Measurements from ENCODE around the gene OPN1MW3. TPM values are rescaled to one million over a fixed set of nuclear protein-coding genes. Genes with fewer than 3 reads are reported as not detected.
"Not testable (repeated sequence)": the region's sequence is repeated elsewhere in the genome, so short reads cannot be mapped to it uniquely, and the experiment has no call there.

OPN1MW3 gene
- total RNA-seq, 4 donors from 2014 or later = not detected

DNA sequence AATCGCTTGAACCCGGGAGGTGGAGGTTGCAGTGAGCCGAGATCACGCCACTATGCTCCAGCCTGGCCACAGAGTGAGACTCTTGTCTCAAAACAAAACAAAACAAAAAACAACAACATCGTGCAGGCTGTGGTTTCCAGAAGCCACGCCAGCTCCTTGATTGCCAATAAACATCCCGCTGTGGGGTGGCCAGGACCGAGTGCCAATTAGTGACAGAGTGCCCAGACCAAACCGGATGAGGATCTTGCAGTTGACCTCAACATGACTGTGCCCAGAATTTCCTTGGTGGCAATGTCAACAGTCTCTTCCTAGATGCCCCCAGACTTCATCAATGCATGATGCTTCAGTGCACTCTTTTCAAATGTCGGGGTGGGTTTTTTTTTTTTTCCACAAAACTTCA lies 1.3 kb downstream of the OPN1MW3 start:
- WGBS, 2 donors = no CpG with 5 or more reads among the region's 10 CpGs
- not testable (repeated sequence) for H3K4me1 ChIP-seq; H3K36me3 ChIP-seq; H3K9me3 ChIP-seq; H3K4me3 ChIP-seq; H3K27me3 ChIP-seq; H3K27ac ChIP-seq; DNase-seq (ENCODE audit: low spot score in 2 of 2)

DNA sequence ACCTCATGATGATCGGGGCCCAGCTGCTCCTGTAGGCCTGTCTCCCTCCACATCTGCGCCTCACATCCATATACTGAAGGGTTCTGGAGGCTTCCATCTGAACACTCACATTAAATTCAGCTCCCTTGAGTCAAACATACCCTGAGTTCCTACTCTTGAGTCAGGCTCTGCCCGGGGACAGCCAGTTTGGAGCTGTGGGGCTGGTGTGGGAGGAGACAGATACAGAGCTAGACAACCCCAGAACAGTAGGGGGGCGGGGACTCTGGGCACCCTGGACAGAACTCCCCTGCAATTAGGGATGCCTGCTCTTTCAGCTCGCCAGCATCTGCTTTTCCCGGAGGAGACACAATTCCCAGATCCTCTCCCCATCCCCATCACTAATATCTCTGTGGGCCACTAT lies 5.7 kb downstream of the OPN1MW3 start:
- WGBS, 2 donors = no CpG with 5 or more reads among the region's 6 CpGs
- H3K36me3 ChIP-seq; H3K9me3 ChIP-seq; H3K4me3 ChIP-seq; DNase-seq (ENCODE audit: low spot score in 2 of 2); H3K27me3 ChIP-seq; H3K27ac ChIP-seq; H3K4me1 ChIP-seq: not testable (repeated sequence)

DNA sequence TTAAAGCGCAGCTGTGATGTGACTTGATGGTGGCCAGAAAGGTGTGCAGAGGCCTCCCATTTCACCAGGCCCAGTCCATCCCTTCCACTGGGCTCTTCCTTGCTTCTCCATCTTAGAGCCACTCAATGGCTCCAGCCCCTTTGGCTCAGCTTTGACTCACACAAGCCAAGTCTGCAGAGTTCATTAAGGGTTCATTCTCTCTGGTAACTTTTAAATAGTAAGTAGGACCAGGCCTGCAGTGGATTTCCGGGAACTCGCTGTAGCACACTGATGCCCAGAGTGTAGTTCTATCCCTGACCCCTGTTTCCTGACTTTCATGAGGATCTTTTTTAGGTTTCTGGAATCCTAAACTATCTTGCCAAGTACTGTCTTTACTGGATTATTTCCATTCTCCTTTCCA lies 11.9 kb downstream of the OPN1MW3 start:
- not testable (repeated sequence) for H3K9me3 ChIP-seq; H3K36me3 ChIP-seq; H3K27ac ChIP-seq; H3K27me3 ChIP-seq; H3K4me1 ChIP-seq; H3K4me3 ChIP-seq; DNase-seq (ENCODE audit: low spot score in 2 of 2)
- WGBS, 2 donors = no CpG with 5 or more reads among the region's 3 CpGs

DNA sequence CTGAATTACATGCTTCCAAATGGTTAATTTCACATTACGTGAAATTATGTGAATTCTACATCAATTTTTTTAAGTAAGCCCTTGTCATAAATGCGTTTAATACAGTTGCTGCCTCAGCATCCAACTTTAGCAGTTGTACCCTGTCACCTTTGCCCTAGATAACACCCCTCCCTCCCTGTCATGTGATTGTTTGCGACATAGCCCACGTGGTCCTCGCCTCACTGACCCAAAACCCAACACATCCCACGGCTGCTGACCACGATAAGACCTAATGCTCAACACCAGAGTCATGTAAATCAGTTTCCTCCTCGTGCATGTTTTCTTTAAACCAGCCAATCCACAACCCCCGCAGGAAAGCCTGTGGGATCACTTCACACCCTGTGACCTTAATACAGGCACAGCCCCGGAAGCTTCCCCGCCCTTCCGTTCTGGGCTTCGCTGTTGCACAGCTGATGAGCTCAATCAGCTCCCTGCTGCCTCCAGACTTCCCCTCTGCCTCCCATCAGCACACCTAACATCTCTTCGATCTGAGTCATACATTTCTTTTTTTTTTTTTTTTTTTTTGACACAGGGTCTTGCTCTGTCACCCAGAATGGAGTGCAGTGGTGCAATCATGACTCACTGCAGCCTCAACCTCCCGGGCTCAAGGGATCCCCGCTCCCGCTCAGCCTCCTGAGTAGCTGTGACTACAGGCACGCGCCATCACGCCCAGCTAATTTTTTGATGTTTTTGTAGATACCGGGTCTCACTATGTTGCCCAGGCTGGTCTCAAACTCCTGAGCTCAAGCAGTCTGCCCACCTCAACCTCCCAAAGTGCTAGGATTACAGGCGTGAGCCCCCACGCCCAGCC lies 27.3 kb downstream of the OPN1MW3 start:
- not testable (repeated sequence) for H3K4me3 ChIP-seq; H3K36me3 ChIP-seq; DNase-seq (ENCODE audit: low spot score in 2 of 2); H3K27ac ChIP-seq; H3K27me3 ChIP-seq; H3K9me3 ChIP-seq; H3K4me1 ChIP-seq
- no CpG with 5 or more reads among the region's 23 CpGs for WGBS, 2 donors

DNA sequence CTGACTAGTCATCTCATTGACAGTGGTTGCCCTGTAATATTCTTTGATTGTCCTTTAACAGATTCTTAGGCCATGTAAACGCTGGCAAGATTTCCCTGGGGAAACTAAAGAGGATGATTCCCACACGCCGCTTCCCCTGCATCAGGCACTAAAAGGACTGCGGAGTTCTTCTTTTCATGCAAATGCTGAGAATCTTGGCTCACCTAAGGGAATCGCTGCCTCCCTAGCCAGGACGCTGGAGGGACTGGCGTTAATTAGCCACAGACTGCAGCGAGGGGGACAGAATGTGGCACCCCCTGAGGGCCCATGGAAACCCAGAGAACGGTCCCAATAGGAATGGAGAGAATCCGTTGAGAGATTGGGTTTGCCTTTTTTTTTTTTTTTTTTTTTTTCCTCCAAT lies 29.0 kb downstream of the OPN1MW3 start:
- H3K4me3 ChIP-seq = not testable (repeated sequence)

DNA sequence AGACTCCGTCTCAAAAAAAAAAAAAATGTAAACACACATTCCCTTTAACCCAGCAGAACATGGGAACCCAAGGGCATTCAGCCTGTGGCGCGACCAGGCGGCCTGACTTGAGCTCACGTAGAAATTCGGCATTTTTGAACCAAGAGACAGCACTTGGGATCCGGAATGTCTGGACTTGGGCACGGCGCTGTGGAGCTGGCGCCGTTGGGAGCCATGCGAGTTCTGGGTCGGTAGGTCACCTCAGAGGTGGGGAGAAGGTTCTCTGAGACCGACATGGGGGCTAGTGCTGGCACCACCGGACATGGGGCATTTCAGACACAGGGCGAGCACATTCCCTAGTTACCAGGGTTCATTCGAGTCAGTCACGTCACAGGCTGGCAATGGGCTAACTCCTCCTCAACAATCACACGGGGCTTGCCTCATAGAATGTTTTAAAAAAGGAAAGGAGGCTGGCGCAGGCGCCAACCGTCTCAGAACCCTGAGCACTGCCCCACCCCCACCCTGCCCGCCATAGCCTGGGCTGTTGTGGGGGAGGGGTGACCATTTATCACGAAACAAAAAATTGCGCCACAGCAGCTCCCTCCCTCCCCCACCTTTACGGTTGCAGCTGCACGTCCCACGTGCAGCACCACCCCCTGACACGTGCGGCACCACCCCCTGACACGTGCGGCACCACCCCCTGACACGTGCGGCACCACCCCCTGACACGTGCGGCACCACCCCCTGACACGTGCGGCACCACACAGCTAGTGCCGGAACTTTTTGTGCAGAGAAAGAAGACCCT lies 37.6 kb downstream of the OPN1MW3 start, which contains the start of gene TEX28:
Gene TEX28, minus strand, starts transcription at position 334 of the 784 bp plus-strand sequence. CDS start 3,007 bp downstream, outside the sequence.
- no peak within 1 kb of the TSS for H3K4me3 ChIP-seq
- 90 to 92% methylated on average over 18 to 39 of the region's 39 CpGs for WGBS, 2 donors
- no peaks in the 10 kb centered on the region for H3K36me3 ChIP-seq
- no peaks in the 10 kb centered on the region for H3K27me3 ChIP-seq
- DNase-seq (ENCODE audit: low spot score in 2 of 2) = no peak
- no peaks in the 10 kb centered on the region for H3K4me1 ChIP-seq
- H3K27ac ChIP-seq = no peak within 1 kb of the TSS
- no peak for TF ChIP-seq POLR2A (IDR thresholded peaks at IDR 0.05)
- TF ChIP-seq, protein P1, sequence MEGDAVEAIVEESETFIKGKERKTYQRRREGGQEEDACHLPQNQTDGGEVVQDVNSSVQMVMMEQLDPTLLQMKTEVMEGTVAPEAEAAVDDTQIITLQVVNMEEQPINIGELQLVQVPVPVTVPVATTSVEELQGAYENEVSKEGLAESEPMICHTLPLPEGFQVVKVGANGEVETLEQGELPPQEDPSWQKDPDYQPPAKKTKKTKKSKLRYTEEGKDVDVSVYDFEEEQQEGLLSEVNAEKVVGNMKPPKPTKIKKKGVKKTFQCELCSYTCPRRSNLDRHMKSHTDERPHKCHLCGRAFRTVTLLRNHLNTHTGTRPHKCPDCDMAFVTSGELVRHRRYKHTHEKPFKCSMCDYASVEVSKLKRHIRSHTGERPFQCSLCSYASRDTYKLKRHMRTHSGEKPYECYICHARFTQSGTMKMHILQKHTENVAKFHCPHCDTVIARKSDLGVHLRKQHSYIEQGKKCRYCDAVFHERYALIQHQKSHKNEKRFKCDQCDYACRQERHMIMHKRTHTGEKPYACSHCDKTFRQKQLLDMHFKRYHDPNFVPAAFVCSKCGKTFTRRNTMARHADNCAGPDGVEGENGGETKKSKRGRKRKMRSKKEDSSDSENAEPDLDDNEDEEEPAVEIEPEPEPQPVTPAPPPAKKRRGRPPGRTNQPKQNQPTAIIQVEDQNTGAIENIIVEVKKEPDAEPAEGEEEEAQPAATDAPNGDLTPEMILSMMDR (IDR thresholded peaks at IDR 0.05) = no peak
- TF ChIP-seq EP300 (IDR thresholded peaks at IDR 0.05) = no peak
- no peaks in the 10 kb centered on the region for H3K9me3 ChIP-seq

More for the DNA sequence above, 29.0 kb downstream of the OPN1MW3 start:
- not testable (repeated sequence) for H3K4me1 ChIP-seq; H3K36me3 ChIP-seq; H3K27me3 ChIP-seq; H3K9me3 ChIP-seq; H3K27ac ChIP-seq; DNase-seq (ENCODE audit: low spot score in 2 of 2)
- no CpG with 5 or more reads among the region's 10 CpGs for WGBS, 2 donors

DNA sequence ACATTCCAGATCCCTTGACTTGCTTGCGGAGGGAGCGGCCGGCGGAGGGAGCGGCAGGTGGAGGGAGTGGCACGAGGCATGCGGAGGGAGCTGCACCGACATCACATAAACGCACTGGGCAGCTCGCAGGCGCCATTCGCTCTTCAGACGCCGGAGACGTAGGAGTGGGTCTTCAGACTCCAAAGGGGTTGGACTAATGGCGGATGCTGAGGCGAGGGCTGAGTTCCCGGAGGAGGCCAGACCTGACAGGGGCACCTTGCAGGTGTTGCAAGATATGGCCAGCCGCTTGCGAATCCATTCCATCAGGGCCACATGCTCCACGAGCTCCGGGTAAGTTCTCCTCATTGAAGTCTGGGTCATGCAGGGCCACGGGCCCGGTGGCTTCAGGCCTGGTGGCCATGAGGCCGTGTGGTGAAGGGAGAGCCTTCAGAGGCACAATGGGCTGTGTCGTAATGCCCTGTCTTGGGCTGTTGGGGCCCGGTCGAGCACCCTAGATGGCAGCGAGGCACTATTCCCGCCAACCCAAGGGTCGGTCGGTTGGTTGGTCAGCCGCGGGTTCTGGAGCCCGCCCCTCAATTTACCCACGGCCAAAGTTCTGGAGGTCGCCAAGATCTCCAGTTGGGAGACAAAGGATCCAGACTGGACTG lies 38.4 kb downstream of the OPN1MW3 start, which contains the start of gene TKTL1:
Gene TKTL1, plus strand, starts transcription at position 132 of the 647 bp plus-strand sequence. Its CDS starts 65 bp downstream, at position 197.
- no peaks in the 10 kb centered on the region for H3K4me1 ChIP-seq
- no peak within 1 kb of the TSS for H3K4me3 ChIP-seq
- no peak for TF ChIP-seq EP300 (IDR thresholded peaks at IDR 0.05)
- TF ChIP-seq, protein P1 (IDR thresholded peaks at IDR 0.05) = no peak
- TF ChIP-seq POLR2A (IDR thresholded peaks at IDR 0.05) = no peak
- no peaks in the 10 kb centered on the region for H3K9me3 ChIP-seq
- no peak within 1 kb of the TSS for H3K27ac ChIP-seq
- no peak for DNase-seq (ENCODE audit: low spot score in 2 of 2)
- H3K27me3 ChIP-seq = no peaks in the 10 kb centered on the region
- WGBS, 2 donors = 94 to 96% methylated on average over 20 to 37 of the region's 37 CpGs
- H3K36me3 ChIP-seq = no peaks in the 10 kb centered on the region
